ENCODE results near the gene PFKL.

Gene PFKL

DNA sequence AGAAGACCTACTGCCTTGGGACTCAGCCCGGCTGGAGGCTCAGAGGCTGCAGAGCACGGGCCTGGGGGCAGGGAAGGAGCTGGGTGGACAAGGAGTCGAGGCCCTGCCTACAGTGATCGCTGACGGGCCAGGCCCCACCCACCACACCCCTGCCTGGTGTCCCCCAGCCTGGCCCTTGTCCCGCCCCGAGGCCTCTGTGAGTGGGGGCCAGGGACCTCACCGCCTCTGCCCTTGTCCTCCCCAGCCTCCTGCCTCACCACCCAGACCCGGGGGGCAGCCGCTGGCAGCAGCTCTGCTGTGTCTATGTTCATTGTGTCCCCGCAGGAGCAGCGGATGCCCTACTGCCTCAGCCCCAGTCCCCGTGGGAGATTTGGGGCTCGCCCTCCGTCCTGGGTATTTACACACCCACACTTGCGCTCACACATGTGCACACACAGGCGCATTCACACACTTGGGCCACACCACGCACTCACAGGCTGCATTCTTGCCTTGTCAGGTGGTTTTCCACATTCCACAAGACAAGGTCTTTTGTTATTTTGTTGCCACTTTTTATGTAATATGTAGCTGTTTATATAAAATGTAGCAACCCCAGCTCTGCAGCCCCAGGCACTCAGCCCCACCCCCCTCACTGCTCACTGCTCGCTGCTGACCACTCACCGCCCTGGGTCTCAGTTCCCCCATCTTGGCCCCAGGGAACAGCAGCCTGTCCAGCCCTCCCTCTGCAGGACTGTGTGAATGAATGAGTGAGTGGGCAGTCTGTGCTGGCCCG is 7.3 kb downstream of the PFKL start:
- TF ChIP-seq, protein P1, sequence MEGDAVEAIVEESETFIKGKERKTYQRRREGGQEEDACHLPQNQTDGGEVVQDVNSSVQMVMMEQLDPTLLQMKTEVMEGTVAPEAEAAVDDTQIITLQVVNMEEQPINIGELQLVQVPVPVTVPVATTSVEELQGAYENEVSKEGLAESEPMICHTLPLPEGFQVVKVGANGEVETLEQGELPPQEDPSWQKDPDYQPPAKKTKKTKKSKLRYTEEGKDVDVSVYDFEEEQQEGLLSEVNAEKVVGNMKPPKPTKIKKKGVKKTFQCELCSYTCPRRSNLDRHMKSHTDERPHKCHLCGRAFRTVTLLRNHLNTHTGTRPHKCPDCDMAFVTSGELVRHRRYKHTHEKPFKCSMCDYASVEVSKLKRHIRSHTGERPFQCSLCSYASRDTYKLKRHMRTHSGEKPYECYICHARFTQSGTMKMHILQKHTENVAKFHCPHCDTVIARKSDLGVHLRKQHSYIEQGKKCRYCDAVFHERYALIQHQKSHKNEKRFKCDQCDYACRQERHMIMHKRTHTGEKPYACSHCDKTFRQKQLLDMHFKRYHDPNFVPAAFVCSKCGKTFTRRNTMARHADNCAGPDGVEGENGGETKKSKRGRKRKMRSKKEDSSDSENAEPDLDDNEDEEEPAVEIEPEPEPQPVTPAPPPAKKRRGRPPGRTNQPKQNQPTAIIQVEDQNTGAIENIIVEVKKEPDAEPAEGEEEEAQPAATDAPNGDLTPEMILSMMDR (conservative IDR thresholded peaks at IDR 0.05; ENCODE audit: low read depth, low read length): no peak
- DNase-seq (ENCODE audit: low read depth): peak; percentile 82
- no peak overlapping the region for H3K4me3 ChIP-seq (ENCODE audit: low read length)

DNA sequence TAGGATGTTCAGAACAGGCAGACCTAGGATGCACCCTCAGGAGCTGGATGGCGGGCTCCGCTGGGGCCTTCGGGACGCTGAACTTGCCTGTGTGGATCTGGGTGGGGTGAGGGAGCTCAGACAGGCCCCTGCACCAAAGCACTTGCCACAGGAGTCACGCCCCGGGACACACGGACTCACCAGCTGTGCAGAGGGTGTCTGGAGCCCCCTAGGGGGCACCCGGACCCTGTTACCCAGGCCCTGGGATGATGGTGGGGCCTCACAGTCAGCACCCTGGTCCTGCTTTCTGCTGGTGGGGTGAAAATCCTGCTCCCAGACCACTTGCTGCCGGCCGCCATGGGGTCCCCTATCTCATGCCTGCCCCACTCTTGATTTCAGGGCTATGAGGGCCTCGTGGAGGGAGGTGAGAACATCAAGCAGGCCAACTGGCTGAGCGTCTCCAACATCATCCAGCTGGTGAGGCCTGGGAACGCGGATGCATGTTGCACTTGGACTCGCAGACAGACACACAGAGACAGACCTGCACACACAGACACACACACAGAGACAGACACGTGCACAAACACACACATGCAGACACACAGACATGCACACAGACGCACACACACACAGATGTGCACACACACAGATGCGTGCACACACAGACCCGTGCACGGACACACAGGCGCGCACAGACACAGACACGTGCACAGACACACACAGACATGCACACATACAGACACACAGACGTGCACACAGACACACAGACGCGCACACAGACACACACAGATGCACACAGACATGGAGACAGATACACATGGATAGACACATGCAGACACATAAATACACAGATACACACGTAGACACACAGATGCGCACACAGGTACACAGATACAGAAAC is 11.0 kb downstream of the PFKL start:
- H3K4me3 ChIP-seq (ENCODE audit: low read length): no peak overlapping the region
- TF ChIP-seq, protein P1 (conservative IDR thresholded peaks at IDR 0.05; ENCODE audit: low read depth, low read length): no peak

DNA sequence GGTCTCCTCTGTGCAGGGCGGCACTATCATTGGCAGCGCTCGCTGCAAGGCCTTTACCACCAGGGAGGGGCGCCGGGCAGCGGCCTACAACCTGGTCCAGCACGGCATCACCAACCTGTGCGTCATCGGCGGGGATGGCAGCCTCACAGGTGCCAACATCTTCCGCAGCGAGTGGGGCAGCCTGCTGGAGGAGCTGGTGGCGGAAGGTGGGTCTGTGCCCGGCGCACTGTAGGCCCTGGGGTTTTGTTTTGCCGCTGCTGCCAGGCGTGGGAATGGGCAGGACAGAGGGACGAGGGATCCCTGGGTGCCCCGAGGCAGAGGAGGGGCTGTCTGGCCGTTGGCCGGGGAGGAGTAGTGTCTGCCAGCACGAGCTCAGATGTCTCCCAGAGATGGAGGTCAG is 12.2 kb downstream of the PFKL start:
- TF ChIP-seq, protein P1 (conservative IDR thresholded peaks at IDR 0.05; ENCODE audit: low read depth, low read length): no peak
- no peak for DNase-seq (ENCODE audit: low read depth)
- no peak overlapping the region for H3K4me3 ChIP-seq (ENCODE audit: low read length)

More for the DNA sequence above, 11.0 kb downstream of the PFKL start:
- no peak for DNase-seq (ENCODE audit: low read depth)

DNA sequence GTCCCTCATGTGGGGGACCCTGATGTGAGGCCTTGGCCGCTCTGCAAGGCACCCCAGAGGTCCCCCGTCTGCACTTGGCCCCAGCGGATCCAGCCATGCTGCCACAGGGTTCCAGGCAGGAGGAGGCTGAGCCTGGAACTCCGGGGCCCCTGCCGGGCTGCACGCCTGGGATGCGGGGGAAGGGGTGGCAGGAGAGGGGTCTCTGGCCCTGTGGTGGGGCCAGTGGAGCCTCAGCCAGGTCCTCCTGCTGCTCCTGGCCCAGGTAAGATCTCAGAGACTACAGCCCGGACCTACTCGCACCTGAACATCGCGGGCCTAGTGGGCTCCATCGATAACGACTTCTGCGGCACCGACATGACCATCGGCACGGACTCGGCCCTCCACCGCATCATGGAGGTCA is 12.9 kb downstream of the PFKL start:
- DNase-seq (ENCODE audit: low read depth): no peak
- TF ChIP-seq, protein P1 (conservative IDR thresholded peaks at IDR 0.05; ENCODE audit: low read depth, low read length): no peak
- no peak overlapping the region for H3K4me3 ChIP-seq (ENCODE audit: low read length)

DNA sequence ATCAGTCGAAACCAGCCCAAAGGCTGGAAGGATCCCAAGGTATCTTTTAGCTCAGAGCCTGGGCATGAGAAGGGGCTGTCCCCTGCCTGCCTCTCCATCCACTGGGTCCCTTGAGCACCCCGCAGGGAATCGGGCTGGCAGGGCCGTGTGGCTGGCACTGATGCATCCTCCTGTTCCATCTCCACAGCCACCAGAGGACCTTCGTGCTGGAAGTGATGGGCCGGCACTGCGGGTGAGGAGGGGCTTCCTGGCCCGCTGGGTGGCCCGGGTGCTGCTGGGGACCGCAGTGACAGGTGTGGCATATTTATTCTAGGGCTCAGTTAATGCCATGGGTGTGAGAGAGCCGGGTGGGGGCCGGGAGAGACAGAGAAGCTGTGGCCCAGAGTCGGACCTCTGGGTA is 13.6 kb downstream of the PFKL start:
- TF ChIP-seq, protein P1 (conservative IDR thresholded peaks at IDR 0.05; ENCODE audit: low read depth, low read length): no peak
- no peak overlapping the region for H3K4me3 ChIP-seq (ENCODE audit: low read length)
- no peak for DNase-seq (ENCODE audit: low read depth)

DNA sequence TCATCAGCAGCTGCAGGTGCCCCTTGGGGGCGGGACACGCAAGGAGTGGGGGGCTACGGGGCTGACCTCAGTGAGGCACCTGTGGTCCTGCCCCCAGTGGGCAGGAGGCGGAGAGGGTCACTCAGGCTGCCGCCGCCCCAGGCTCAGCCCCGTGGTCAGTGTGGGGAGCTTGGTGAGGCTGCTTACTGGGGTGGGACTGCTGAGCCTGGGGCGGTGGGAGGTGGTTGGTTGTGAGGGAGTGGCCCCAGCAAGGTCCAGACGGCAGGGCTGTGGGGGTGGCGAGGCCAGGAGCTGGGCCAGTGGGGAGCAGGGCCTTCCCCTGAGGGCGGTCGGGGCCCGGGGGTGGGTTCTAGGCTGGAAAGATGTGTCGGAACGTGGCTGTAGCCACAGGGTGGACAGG is 14.3 kb downstream of the PFKL start:
- no peak for DNase-seq (ENCODE audit: low read depth)
- TF ChIP-seq, protein P1 (conservative IDR thresholded peaks at IDR 0.05; ENCODE audit: low read depth, low read length): no peak
- H3K4me3 ChIP-seq (ENCODE audit: low read length): no peak overlapping the region

Data from retinal pigment epithelial cell (primary cell).